Ovary (tissue), 9 donors: Measurements from ENCODE around the gene CACHD1. TPM values are rescaled to one million over a fixed set of nuclear protein-coding genes. Genes with fewer than 3 reads are reported as not detected.

Experiments used
- DNase-seq, 5 donors: peaks; one replicate each; pipeline ENCODE4 v3.0.0-alpha.2; 2019 to 2020
- H3K27ac ChIP-seq, 2 donors: fragments of 200-600 bp; one replicate each; pipeline versions ENCODE4 v1.5.1 to v1.8.0; 2019 to 2022
- H3K27me3 ChIP-seq: fragments of 200-600 bp; one replicate; pipeline ENCODE4 v1.8.0; 2022
- H3K36me3 ChIP-seq: fragments of 200-600 bp; sonication (generic); one replicate; pipeline ENCODE4 v1.5.1; 2019
- H3K4me1 ChIP-seq: one replicate; pipeline ENCODE4 v1.8.1; 2013; ENCODE audit warnings: mild to moderate bottlenecking, moderate library complexity; ENCODE audit not compliant: insufficient read depth
- H3K4me3 ChIP-seq: fragments of 200-600 bp; sonication (generic); one replicate; pipeline ENCODE4 v1.5.1; 2017
- H3K9me3 ChIP-seq, 2 donors: fragments of 200-600 bp in 1 of 2; sonication (generic) in 1 of 2; one replicate each; pipeline versions ENCODE4 v1.5.1 to v1.8.1; 2013 to 2019; ENCODE audit warnings: mild to moderate bottlenecking in 1 of 2, moderate library complexity in 1 of 2
- CTCF ChIP-seq, 3 donors: fragments of 450-650 bp in 2 of 3; fragments of 200-600 bp in 1 of 3; IDR thresholded peaks; one replicate each; pipeline versions ENCODE4 v1.5.1 to v1.8.0; 2016 to 2022; ENCODE audit warnings: antibody characterized with exemption in 3 of 3, mild to moderate bottlenecking in 1 of 3
- EP300 ChIP-seq: sonication (generic); formaldehyde crosslinking; IDR thresholded peaks from one replicate; pipeline ENCODE4 v1.6.1; 2017; ENCODE audit warnings: antibody characterized with exemption
- POLR2A ChIP-seq: fragments of 450-650 bp; IDR thresholded peaks from one replicate; pipeline ENCODE4 v1.6.1; 2017; ENCODE audit warnings: antibody characterized with exemption, mild to moderate bottlenecking, moderate library complexity
- WGBS, 3 donors: extraction: QIAGEN DNeasy Blood & Tissue Kit in 1 of 3; methylation state at CpG; one replicate each; pipeline versions ENCODE4 v1.1.5 to v1.1.7; 2013 to 2017; 5-methylcytosine and 5-hydroxymethylcytosine counted together
- intact Hi-C, 4 donors: fragments of 100-400 bp; cut with DNase I; formaldehyde crosslinking; loops; one replicate each; pipeline versions ENCODE4 v1.11.0 to v1.15.1; 2022 to 2023
- polyA plus RNA-seq, 2 donors: library from polyadenylated mRNA; stranded (reverse); fragments of 200-250 nt in 1 of 2; fragments of 350-450 nt in 1 of 2; fragmentation: Illumina TruSeq in 1 of 2; extraction: RNeasy Lipid Tissue Mini Kit (QIAGEN cat#74804) in 1 of 2; gene quantifications; one replicate each; pipeline ENCODE4 v1.2.3, GENCODE V29; 2013 to 2014
- total RNA-seq, 7 donors: library from RNA; depleted of rRNA in 2 of 7; stranded (reverse); fragments of >200 nt in 2 of 7; fragmentation: NEBNext Ultra II Directional in 3 of 7; extraction: Animal tissue kit (Norgen Biotek cat#: 25700) in 3 of 7; gene quantifications; one replicate each; pipeline versions ENCODE4 v1.1.0 to v1.2.4, GENCODE V29; 2016 to 2023
- donor health status: DM: no; HTN: no; CAD: no; lungs with moderate emphysema.
- donor health status: DM: no; HTN: no; CAD: no.
- donor health status: Bipolar disorder and iron deficiency.
- donor health status: DM: yes; HTN: yes; CAD: no.
- donor health status: DM: no; HTN: no; CAD: no.
- donor health status: DM: yes; HTN: yes; CAD: no.

CACHD1 gene
- total and polyA plus RNA-seq, 9 donors, result 17.0 to 33.1 (median 23.2) TPM

- peaks cover 41% of the 10 kb centered on the region for H3K4me1 ChIP-seq
- no peaks in the 10 kb centered on the region for H3K27me3 ChIP-seq
- DNase-seq, result no peak
- TF ChIP-seq POLR2A (no peak), EP300 (no peak), CTCF (IDR thresholded peaks at IDR 0.05) (no peak)
- no peaks in the 10 kb centered on the region for H3K9me3 ChIP-seq
- intact Hi-C loops, result no loop called here
- no peaks in the 10 kb centered on the region for H3K36me3 ChIP-seq
- H3K27ac ChIP-seq, result peak overlapping the region in 1 of 2 donors; percentile 58
- no peak overlapping the region for H3K4me3 ChIP-seq
These were observed 43.6 kb downstream of the CACHD1 start for GRCh38 chr1:64513545-64513944.

- Histone ChIP-seq H3K4me3 (peak overlapping the region; percentile 1), H3K27me3 (no peaks in the 10 kb centered on the region), H3K36me3 (no peaks in the 10 kb centered on the region), H3K27ac (peak overlapping the region in 1 of 2 donors; percentile 58), H3K9me3 (no peaks in the 10 kb centered on the region), H3K4me1 (peaks cover 42% of the 10 kb centered on the region)
- DNase-seq, result no peak
- TF ChIP-seq EP300, result no peak
- no peak for TF ChIP-seq POLR2A
- TF ChIP-seq CTCF (IDR thresholded peaks at IDR 0.05), result no peak
- intact Hi-C loops, result no loop called here
- WGBS, 3 donors, result 0 to 2% (median 0%) methylated on average over 1 of the region's 1 CpG
These were observed 44.4 kb downstream of the CACHD1 start for GRCh38 chr1:64514197-64514765.

GRCh38 chr1:64515427-64515826 lies 45.5 kb downstream of the CACHD1 start:
- no peak for TF ChIP-seq CTCF (IDR thresholded peaks at IDR 0.05)
- no peak for TF ChIP-seq POLR2A
- TF ChIP-seq EP300, result no peak
- peaks cover 47% of the 10 kb centered on the region for H3K4me1 ChIP-seq
- no peaks in the 10 kb centered on the region for H3K27me3 ChIP-seq
- WGBS, 3 donors, result 0 to 11% (median 8%) methylated on average over 1 of the region's 1 CpG
- H3K27ac ChIP-seq, result peak overlapping the region in 1 of 2 donors; percentile 58
- no peaks in the 10 kb centered on the region for H3K36me3 ChIP-seq
- no peak overlapping the region for H3K4me3 ChIP-seq
- no peaks in the 10 kb centered on the region for H3K9me3 ChIP-seq
- DNase-seq, result peak; percentile 48 to 82 (median 71)
- intact Hi-C loops, result no loop called here

- TF ChIP-seq EP300, result no peak
- TF ChIP-seq POLR2A, result no peak
- TF ChIP-seq CTCF (IDR thresholded peaks at IDR 0.05), result no peak
- peaks cover 47% of the 10 kb centered on the region for H3K4me1 ChIP-seq
- no peaks in the 10 kb centered on the region for H3K9me3 ChIP-seq
- H3K27ac ChIP-seq, result peak overlapping the region in 1 of 2 donors; percentile 12
- H3K27me3 ChIP-seq, result no peaks in the 10 kb centered on the region
- H3K4me3 ChIP-seq, result no peak overlapping the region
- no peak for DNase-seq
- H3K36me3 ChIP-seq, result no peaks in the 10 kb centered on the region
- intact Hi-C loops, result no loop called here
- 25 to 40% (median 34%) methylated on average over 7 of the region's 7 CpGs for WGBS, 3 donors
These were observed 46.4 kb downstream of the CACHD1 start for GRCh38 chr1:64516301-64516700.
